ENCODE data around the gene PRELID3B. TPM values are rescaled to one million over a fixed set of nuclear protein-coding genes. Genes with fewer than 3 reads are reported as not detected.

The PRELID3B gene
- total and polyA plus RNA-seq, 2 of the 8 experiments (the other 6 are each of a cell fraction or from before 2014, with no cell fraction given), result 8.1 to 50.5 TPM

- no peak overlapping the region for H2BK5ac ChIP-seq (ENCODE audit: low read depth, low read length)
- peak overlapping the region; percentile 50; the same call in 1 of the 2 replicates for H2BK12ac ChIP-seq (ENCODE audit: low read depth, low read length)
- no peaks in the 10 kb centered on the region for H3K9me3 ChIP-seq (ENCODE audit: insufficient read depth in 2 of 2, low read depth in 1 of 2, low read length in 1 of 2)
- DNase-seq (ENCODE audit: low read depth in 1 of 2, low spot score in 2 of 2), result no peak
- H3K79me1 ChIP-seq (ENCODE audit: low read depth, low read length), result no peaks in the 10 kb centered on the region
- no peak overlapping the region; the same call in 1 of the 2 replicates for H3K27ac ChIP-seq (ENCODE audit: low read depth, low read length)
- ChIA-PET POLR2A (ENCODE audit: partially characterized antibody) (interaction anchor here (1.0 to 1.4 kb wide), 3 partner anchors 14 to 20 kb away, joined by 3 read pairs; no protein-coding TSS in a partner anchor), CTCF (ENCODE audit: partially characterized antibody) (interaction anchor here (0.9 kb wide), 1 partner anchor 9 kb away, joined by 3 read pairs; no protein-coding TSS in a partner anchor)
- peak overlapping the region; percentile 51 to 65 (median 56) for H3K4me3 ChIP-seq (ENCODE audit: extremely low read depth in 1 of 4, insufficient read depth in 2 of 4, low read depth in 3 of 4, low read length in 4 of 4)
- no peak for FAIRE-seq
- no peak overlapping the region for H2AFZ ChIP-seq (ENCODE audit: low read length)
- TF ChIP-seq E2F6 (IDR thresholded peaks at IDR 0.05) (peak; percentile 36; the same call in 1 of the 2 replicates), MAX (IDR thresholded peaks at IDR 0.05) (no peak), CTBP2 (IDR thresholded peaks at IDR 0.05; ENCODE audit: borderline replicate concordance, insufficient read depth, insufficient read length, low read length) (no peak), BCL11A (IDR thresholded peaks at IDR 0.05; ENCODE audit: low read depth in 2 of 2, low read length in 2 of 2) (no peak), KDM5A (IDR thresholded peaks at IDR 0.05; ENCODE audit: low read length) (no peak)
- peak overlapping the region; percentile 60; the same call in 1 of the 2 replicates for H3K18ac ChIP-seq (ENCODE audit: extremely low read depth, low read length)
- H3K23ac ChIP-seq (ENCODE audit: insufficient read length), result no peak overlapping the region
- H4K91ac ChIP-seq (replicated peaks; ENCODE audit: insufficient read length, low read length), result peak overlapping the region; percentile 83
- H3K27me3 ChIP-seq (replicated peaks in 1 of 4; ENCODE audit: control insufficient read depth in 3 of 4, extremely low read depth in 1 of 4, insufficient read depth in 3 of 4, low read length in 3 of 4), result peaks cover 0 to 12% (median 5%) of the 10 kb centered on the region in 4 experiments; a peak in 3 of 7 replicates
- WGBS, 2 experiments (ENCODE audit: extremely low coverage in 1 of 2, insufficient coverage in 1 of 2, insufficient read length in 1 of 2, insufficient replicate concordance in 2 of 2, low coverage in 1 of 2, low lambda C conversion rate in 2 of 2, missing lambda C conversion rate in 1 of 2), result 72% methylated on average over 25 of the region's 29 CpGs; no CpG with 5 or more reads in 1 of the 2 experiments
- H3K36me3 ChIP-seq (ENCODE audit: control insufficient read depth in 2 of 4, insufficient read depth in 4 of 4, low read length in 3 of 4), result no peaks in the 10 kb centered on the region
- H3K9ac ChIP-seq (replicated peaks in 1 of 4; ENCODE audit: extremely low read depth in 1 of 4, low read depth in 3 of 4, low read length in 3 of 4), result peak overlapping the region in 2 of 4 experiments; percentile 42 to 58; a peak in 4 of 7 replicates
- peaks cover 0 to 6% of the 10 kb centered on the region in 2 experiments for H4K20me1 ChIP-seq (replicated peaks in 1 of 2; ENCODE audit: control insufficient read depth in 1 of 2, insufficient read depth in 2 of 2, low read length in 2 of 2)
- H2BK120ac ChIP-seq (replicated peaks; ENCODE audit: low read depth, low read length), result no peak overlapping the region
- H3K4ac ChIP-seq (replicated peaks; ENCODE audit: insufficient read length, low read depth, low read length), result no peak overlapping the region
- H3K56ac ChIP-seq (replicated peaks; ENCODE audit: insufficient read length, low read depth, low read length), result no peak overlapping the region
- no peak overlapping the region for H3K14ac ChIP-seq (ENCODE audit: insufficient read length)
- no peak overlapping the region for H2BK15ac ChIP-seq (ENCODE audit: low read length)
- H3K23me2 ChIP-seq (ENCODE audit: low read depth, low read length), result peaks cover 2% of the 10 kb centered on the region; the same call in 1 of the 2 replicates
- H2BK20ac ChIP-seq (ENCODE audit: low read length), result no peak overlapping the region
- peaks cover 0 to 8% (median 6%) of the 10 kb centered on the region in 4 experiments; a peak in 3 of 7 replicates for H3K4me1 ChIP-seq (replicated peaks in 1 of 4; ENCODE audit: control insufficient read depth in 3 of 4, insufficient read depth in 4 of 4, low read length in 3 of 4)
- H2AK5ac ChIP-seq (ENCODE audit: low read depth, low read length), result peak overlapping the region; percentile 24; the same call in 1 of the 2 replicates
- H4K5ac ChIP-seq (ENCODE audit: insufficient read length, low read depth, low read length), result no peak overlapping the region
- no peak overlapping the region; the same call in 1 of the 2 replicates for H4K8ac ChIP-seq (ENCODE audit: extremely low read depth, insufficient read depth, low read length)
- peak overlapping the region; percentile 48 to 90 for H3K4me2 ChIP-seq (ENCODE audit: insufficient read depth in 1 of 2, low read depth in 2 of 2, low read length in 2 of 2)
- no peaks in the 10 kb centered on the region for H3K79me2 ChIP-seq (ENCODE audit: control insufficient read depth in 1 of 2, insufficient read depth in 2 of 2, low read length in 2 of 2)
These were observed 36.3 kb downstream of the PRELID3B start for GRCh38 chr20:59006167-59006863.
